Liver (tissue), 9 donors: Measurements from ENCODE around the gene ANKRD17. TPM values are rescaled to one million over a fixed set of nuclear protein-coding genes. Genes with fewer than 3 reads are reported as not detected.

Experiments used
- DNase-seq: peaks from one replicate; pipeline ENCODE4 v3.0.0-alpha.2; 2017; ENCODE audit warnings: low spot score
- H3K27ac ChIP-seq, 2 donors: one replicate each; pipeline ENCODE4 v1.7.0; 2013; ENCODE audit warnings: inconsistent platforms in 2 of 2, low read length in 2 of 2, control low read depth in 1 of 2, low read depth in 1 of 2, mild to moderate bottlenecking in 1 of 2
- H3K27me3 ChIP-seq, 4 donors: one replicate each; pipeline versions ENCODE4 v1.6.1 to v1.7.0; 2013; ENCODE audit warnings: low read length in 3 of 4, inconsistent platforms in 1 of 4, mild to moderate bottlenecking in 1 of 4, moderate library complexity in 1 of 4; ENCODE audit not compliant: control insufficient read depth in 4 of 4, insufficient read depth in 4 of 4
- H3K36me3 ChIP-seq, 4 donors: one replicate each; pipeline versions ENCODE4 v1.6.1 to v1.7.0; 2013; ENCODE audit warnings: low read length in 3 of 4, mild to moderate bottlenecking in 3 of 4, low read depth in 1 of 4, moderate library complexity in 1 of 4; ENCODE audit not compliant: control insufficient read depth in 4 of 4, insufficient read depth in 3 of 4
- H3K4me1 ChIP-seq, 4 donors: one replicate each; pipeline versions ENCODE4 v1.6.1 to v1.7.0; 2013; ENCODE audit warnings: low read length in 3 of 4, mild to moderate bottlenecking in 3 of 4, moderate library complexity in 1 of 4; ENCODE audit not compliant: control insufficient read depth in 4 of 4, insufficient read depth in 4 of 4
- H3K4me3 ChIP-seq, 3 donors: one replicate each; pipeline versions ENCODE4 v1.6.1 to v1.7.0; 2013; ENCODE audit warnings: low read length in 3 of 3, control low read depth in 1 of 3, low read depth in 1 of 3, mild to moderate bottlenecking in 1 of 3
- H3K9ac ChIP-seq, 2 donors: one replicate each; pipeline ENCODE4 v1.7.0; 2013; ENCODE audit warnings: low read length in 2 of 2, mild to moderate bottlenecking in 2 of 2, moderate library complexity in 2 of 2, control low read depth in 1 of 2, low read depth in 1 of 2
- H3K9me3 ChIP-seq, 4 donors: one replicate each; pipeline versions ENCODE4 v1.6.1 to v1.7.0; 2013; ENCODE audit warnings: low read length in 3 of 4; ENCODE audit not compliant: control insufficient read depth in 4 of 4
- EGR1 ChIP-seq, 2 donors: IDR thresholded peaks; 2 replicates each; pipeline ENCODE4 v1.6.1; 2016 to 2018; ENCODE audit warnings: antibody characterized with exemption in 2 of 2, low read depth in 2 of 2
- FOXA1 ChIP-seq: IDR thresholded peaks from 2 replicates; pipeline ENCODE4 v1.6.1; 2016; ENCODE audit warnings: antibody characterized with exemption
- FOXA2 ChIP-seq: IDR thresholded peaks from 2 replicates; pipeline ENCODE4 v1.6.1; 2016; ENCODE audit warnings: antibody characterized with exemption
- GABPA ChIP-seq, 2 donors: IDR thresholded peaks in 1 of 2; conservative IDR thresholded peaks in 1 of 2; 2 replicates each; pipeline ENCODE4 v1.6.1; 2016; ENCODE audit warnings: antibody characterized with exemption in 2 of 2, mild to moderate bottlenecking in 1 of 2, moderate library complexity in 1 of 2
- HNF4A ChIP-seq, 2 donors: conservative IDR thresholded peaks; 2 replicates each; pipeline ENCODE4 v1.6.1; 2016; ENCODE audit warnings: antibody characterized with exemption in 2 of 2, mild to moderate bottlenecking in 2 of 2
- HNF4G ChIP-seq: IDR thresholded peaks from 2 replicates; pipeline ENCODE4 v1.6.1; 2016; ENCODE audit warnings: antibody characterized with exemption
- JUND ChIP-seq, 2 donors: IDR thresholded peaks; 2 replicates each; pipeline ENCODE4 v1.6.1; 2016; ENCODE audit warnings: antibody characterized with exemption in 2 of 2
- NR2F2 ChIP-seq: IDR thresholded peaks from 2 replicates; pipeline ENCODE4 v1.6.1; 2016; ENCODE audit warnings: antibody characterized with exemption
- RAD21 ChIP-seq, 2 donors: IDR thresholded peaks; 2 replicates each; pipeline ENCODE4 v1.6.1; 2016; ENCODE audit warnings: antibody characterized with exemption in 2 of 2, mild to moderate bottlenecking in 2 of 2
- REST ChIP-seq: IDR thresholded peaks from 2 replicates; pipeline ENCODE4 v1.6.1; 2016; ENCODE audit warnings: antibody characterized with exemption, mild to moderate bottlenecking
- RXRA ChIP-seq, 2 donors: IDR thresholded peaks; 2 replicates each; pipeline ENCODE4 v1.6.1; 2017 to 2018; ENCODE audit warnings: antibody characterized with exemption in 2 of 2, mild to moderate bottlenecking in 1 of 2
- SP1 ChIP-seq: IDR thresholded peaks from 2 replicates; pipeline ENCODE4 v1.6.1; 2018; ENCODE audit warnings: antibody characterized with exemption, mild to moderate bottlenecking
- TAF1 ChIP-seq: conservative IDR thresholded peaks from 2 replicates; pipeline ENCODE4 v1.6.1; 2016; ENCODE audit warnings: antibody characterized with exemption, mild to moderate bottlenecking
- YY1 ChIP-seq: IDR thresholded peaks from 2 replicates; pipeline ENCODE4 v1.6.1; 2016; ENCODE audit warnings: antibody characterized with exemption, mild to moderate bottlenecking
- WGBS: extraction: QIAGEN DNeasy Blood & Tissue Kit; methylation state at CpG from one replicate; pipeline ENCODE4 v1.1.7; 2013; 5-methylcytosine and 5-hydroxymethylcytosine counted together
- polyA plus RNA-seq, 2 donors: library from polyadenylated mRNA; stranded (reverse) in 1 of 2; unstranded in 1 of 2; fragments of 200-250 nt in 1 of 2; fragments of >200 nt in 1 of 2; fragmentation: Nextera tagmentation in 1 of 2; extraction: Ambion mirVana in 1 of 2; gene quantifications; one replicate each; pipeline versions ENCODE4 v1.2.1 to v1.2.3, GENCODE V29; 2013 to 2015
- total RNA-seq, 2 donors: library from RNA; depleted of rRNA; stranded (reverse); fragments of >200 nt; gene quantifications; one replicate each; pipeline ENCODE4 v1.2.3, GENCODE V29; 2014
- TF ChIP-seq, protein P1 (sequence below): IDR thresholded peaks from 2 replicates; pipeline ENCODE4 v1.6.1; 2016; ENCODE audit warnings: antibody characterized with exemption
- TF ChIP-seq, protein P2 (sequence below): fragments of 150-350 bp; IDR thresholded peaks from 2 replicates; pipeline ENCODE4 v1.5.1; 2017; ENCODE audit warnings: improper control_type of control experiment, low read depth, low read length; ENCODE audit not compliant: missing input control
- TF ChIP-seq, protein P3 (sequence below): IDR thresholded peaks from 2 replicates; pipeline ENCODE4 v1.6.1; 2016; ENCODE audit warnings: antibody characterized with exemption
- TF ChIP-seq, protein P4 (sequence below): IDR thresholded peaks from 2 replicates; pipeline ENCODE4 v1.6.1; 2016; ENCODE audit warnings: antibody characterized with exemption
- donor health status: healthy.
- donor health status: healthy.
- donor health status: healthy.
- donor health status: healthy.
- donor health status: healthy.

Gene ANKRD17
- total and polyA plus RNA-seq, 4 donors, result 11.6 to 38.5 (median 19.7) TPM

GRCh38 chr4:73250642-73251041 is 8.0 kb downstream of the ANKRD17 start:
- Histone ChIP-seq H3K27me3 (no peaks in the 10 kb centered on the region), H3K9ac (no peak overlapping the region), H3K4me1 (peaks cover 4 to 31% (median 9%) of the 10 kb centered on the region in 4 donors), H3K36me3 (peaks cover 0 to 3% (median 0%) of the 10 kb centered on the region in 4 donors), H3K9me3 (no peaks in the 10 kb centered on the region), H3K4me3 (no peak overlapping the region), H3K27ac (no peak overlapping the region)
- TF ChIP-seq SP1, result no peak
- TF ChIP-seq, protein P1, sequence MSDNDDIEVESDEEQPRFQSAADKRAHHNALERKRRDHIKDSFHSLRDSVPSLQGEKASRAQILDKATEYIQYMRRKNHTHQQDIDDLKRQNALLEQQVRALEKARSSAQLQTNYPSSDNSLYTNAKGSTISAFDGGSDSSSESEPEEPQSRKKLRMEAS, result no peak
- TF ChIP-seq NR2F2, result no peak
- TF ChIP-seq HNF4A (conservative IDR thresholded peaks at IDR 0.05), result no peak
- TF ChIP-seq FOXA1, result no peak
- TF ChIP-seq REST, result no peak
- TF ChIP-seq, protein P2, sequence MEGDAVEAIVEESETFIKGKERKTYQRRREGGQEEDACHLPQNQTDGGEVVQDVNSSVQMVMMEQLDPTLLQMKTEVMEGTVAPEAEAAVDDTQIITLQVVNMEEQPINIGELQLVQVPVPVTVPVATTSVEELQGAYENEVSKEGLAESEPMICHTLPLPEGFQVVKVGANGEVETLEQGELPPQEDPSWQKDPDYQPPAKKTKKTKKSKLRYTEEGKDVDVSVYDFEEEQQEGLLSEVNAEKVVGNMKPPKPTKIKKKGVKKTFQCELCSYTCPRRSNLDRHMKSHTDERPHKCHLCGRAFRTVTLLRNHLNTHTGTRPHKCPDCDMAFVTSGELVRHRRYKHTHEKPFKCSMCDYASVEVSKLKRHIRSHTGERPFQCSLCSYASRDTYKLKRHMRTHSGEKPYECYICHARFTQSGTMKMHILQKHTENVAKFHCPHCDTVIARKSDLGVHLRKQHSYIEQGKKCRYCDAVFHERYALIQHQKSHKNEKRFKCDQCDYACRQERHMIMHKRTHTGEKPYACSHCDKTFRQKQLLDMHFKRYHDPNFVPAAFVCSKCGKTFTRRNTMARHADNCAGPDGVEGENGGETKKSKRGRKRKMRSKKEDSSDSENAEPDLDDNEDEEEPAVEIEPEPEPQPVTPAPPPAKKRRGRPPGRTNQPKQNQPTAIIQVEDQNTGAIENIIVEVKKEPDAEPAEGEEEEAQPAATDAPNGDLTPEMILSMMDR, result no peak
- no peak for TF ChIP-seq TAF1
- no peak for TF ChIP-seq HNF4G
- no peak for TF ChIP-seq JUND (IDR thresholded peaks at IDR 0.05)
- no peak for DNase-seq
- 96% methylated on average over 9 of the region's 9 CpGs for WGBS

GRCh38 chr4:73248821-73249220 is 9.8 kb downstream of the ANKRD17 start:
- H3K27ac ChIP-seq, result no peak overlapping the region
- peaks cover 1 to 23% (median 4%) of the 10 kb centered on the region in 4 donors for H3K4me1 ChIP-seq
- H3K9ac ChIP-seq, result no peak overlapping the region
- peaks cover 0 to 3% (median 0%) of the 10 kb centered on the region in 4 donors for H3K36me3 ChIP-seq
- H3K27me3 ChIP-seq, result no peaks in the 10 kb centered on the region
- no peak overlapping the region for H3K4me3 ChIP-seq
- TF ChIP-seq, protein P3, sequence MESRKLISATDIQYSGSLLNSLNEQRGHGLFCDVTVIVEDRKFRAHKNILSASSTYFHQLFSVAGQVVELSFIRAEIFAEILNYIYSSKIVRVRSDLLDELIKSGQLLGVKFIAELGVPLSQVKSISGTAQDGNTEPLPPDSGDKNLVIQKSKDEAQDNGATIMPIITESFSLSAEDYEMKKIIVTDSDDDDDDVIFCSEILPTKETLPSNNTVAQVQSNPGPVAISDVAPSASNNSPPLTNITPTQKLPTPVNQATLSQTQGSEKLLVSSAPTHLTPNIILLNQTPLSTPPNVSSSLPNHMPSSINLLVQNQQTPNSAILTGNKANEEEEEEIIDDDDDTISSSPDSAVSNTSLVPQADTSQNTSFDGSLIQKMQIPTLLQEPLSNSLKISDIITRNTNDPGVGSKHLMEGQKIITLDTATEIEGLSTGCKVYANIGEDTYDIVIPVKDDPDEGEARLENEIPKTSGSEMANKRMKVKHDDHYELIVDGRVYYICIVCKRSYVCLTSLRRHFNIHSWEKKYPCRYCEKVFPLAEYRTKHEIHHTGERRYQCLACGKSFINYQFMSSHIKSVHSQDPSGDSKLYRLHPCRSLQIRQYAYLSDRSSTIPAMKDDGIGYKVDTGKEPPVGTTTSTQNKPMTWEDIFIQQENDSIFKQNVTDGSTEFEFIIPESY, result no peak
- TF ChIP-seq SP1 (no peak), FOXA1 (no peak), RAD21 (IDR thresholded peaks at IDR 0.05) (no peak), HNF4A (conservative IDR thresholded peaks at IDR 0.05) (no peak), GABPA (IDR thresholded peaks at IDR 0.05 in 1 of 2, conservative IDR thresholded peaks at IDR 0.05 in 1 of 2) (no peak), TAF1 (no peak), YY1 (no peak), REST (no peak), NR2F2 (no peak), FOXA2 (no peak), HNF4G (no peak), RXRA (IDR thresholded peaks at IDR 0.05) (no peak), EGR1 (IDR thresholded peaks at IDR 0.05; ENCODE audit: low read depth in 2 of 2) (no peak), JUND (IDR thresholded peaks at IDR 0.05) (no peak)
- TF ChIP-seq, protein P4, sequence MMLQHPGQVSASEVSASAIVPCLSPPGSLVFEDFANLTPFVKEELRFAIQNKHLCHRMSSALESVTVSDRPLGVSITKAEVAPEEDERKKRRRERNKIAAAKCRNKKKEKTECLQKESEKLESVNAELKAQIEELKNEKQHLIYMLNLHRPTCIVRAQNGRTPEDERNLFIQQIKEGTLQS, result no peak
- TF ChIP-seq, protein P1, result no peak
- TF ChIP-seq, protein P2, result no peak
- no peaks in the 10 kb centered on the region for H3K9me3 ChIP-seq
- DNase-seq, result no peak
